ENCODE results near the gene GRID2. TPM values are rescaled to one million over a fixed set of nuclear protein-coding genes. Genes with fewer than 3 reads are reported as not detected.
A peak's percentile ranks its signal among the peaks of the same experiment; 100 is the strongest.
"Not testable (repeated sequence)": the region's sequence is repeated elsewhere in the genome, so short reads cannot be mapped to it uniquely, and the experiment has no call there.

GRID2 gene
- total RNA-seq, 4 donors from 2014 or later: 0.33 TPM; not detected in 3

- H3K9me3 ChIP-seq: no peaks in the 10 kb centered on the region
- H3K36me3 ChIP-seq: no peaks in the 10 kb centered on the region
- H3K4me1 ChIP-seq: peaks cover 2 to 8% of the 10 kb centered on the region in 2 donors
- no peak overlapping the region for H3K27ac ChIP-seq
- no peak overlapping the region for H3K4me3 ChIP-seq (replicated peaks in 1 of 3)
- no peak for DNase-seq
- WGBS, 2 donors: 80 to 86% methylated on average over 2 of the region's 2 CpGs
- TF ChIP-seq, protein P1, sequence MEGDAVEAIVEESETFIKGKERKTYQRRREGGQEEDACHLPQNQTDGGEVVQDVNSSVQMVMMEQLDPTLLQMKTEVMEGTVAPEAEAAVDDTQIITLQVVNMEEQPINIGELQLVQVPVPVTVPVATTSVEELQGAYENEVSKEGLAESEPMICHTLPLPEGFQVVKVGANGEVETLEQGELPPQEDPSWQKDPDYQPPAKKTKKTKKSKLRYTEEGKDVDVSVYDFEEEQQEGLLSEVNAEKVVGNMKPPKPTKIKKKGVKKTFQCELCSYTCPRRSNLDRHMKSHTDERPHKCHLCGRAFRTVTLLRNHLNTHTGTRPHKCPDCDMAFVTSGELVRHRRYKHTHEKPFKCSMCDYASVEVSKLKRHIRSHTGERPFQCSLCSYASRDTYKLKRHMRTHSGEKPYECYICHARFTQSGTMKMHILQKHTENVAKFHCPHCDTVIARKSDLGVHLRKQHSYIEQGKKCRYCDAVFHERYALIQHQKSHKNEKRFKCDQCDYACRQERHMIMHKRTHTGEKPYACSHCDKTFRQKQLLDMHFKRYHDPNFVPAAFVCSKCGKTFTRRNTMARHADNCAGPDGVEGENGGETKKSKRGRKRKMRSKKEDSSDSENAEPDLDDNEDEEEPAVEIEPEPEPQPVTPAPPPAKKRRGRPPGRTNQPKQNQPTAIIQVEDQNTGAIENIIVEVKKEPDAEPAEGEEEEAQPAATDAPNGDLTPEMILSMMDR (IDR thresholded peaks at IDR 0.05): peak in 3 of 6 experiments; percentile 20 to 34 (median 30)
- TF ChIP-seq POLR2A (IDR thresholded peaks at IDR 0.05): no peak
- intact Hi-C loops (cut with DNase I): no loop called here
- H3K27me3 ChIP-seq: no peaks in the 10 kb centered on the region
Observed at GRCh38 chr4:92270908-92271307, 32.9 kb upstream of the GRID2 start.

- H3K4me3 ChIP-seq (replicated peaks in 1 of 3); H3K36me3 ChIP-seq; DNase-seq; H3K27me3 ChIP-seq; intact Hi-C loops (cut with DNase I); H3K27ac ChIP-seq; H3K9me3 ChIP-seq; H3K4me1 ChIP-seq: not testable (repeated sequence)
- WGBS, 2 donors: 83 to 87% methylated on average over 4 of the region's 4 CpGs
Observed at GRCh38 chr4:92271551-92271950, 32.2 kb upstream of the GRID2 start.

DNA sequence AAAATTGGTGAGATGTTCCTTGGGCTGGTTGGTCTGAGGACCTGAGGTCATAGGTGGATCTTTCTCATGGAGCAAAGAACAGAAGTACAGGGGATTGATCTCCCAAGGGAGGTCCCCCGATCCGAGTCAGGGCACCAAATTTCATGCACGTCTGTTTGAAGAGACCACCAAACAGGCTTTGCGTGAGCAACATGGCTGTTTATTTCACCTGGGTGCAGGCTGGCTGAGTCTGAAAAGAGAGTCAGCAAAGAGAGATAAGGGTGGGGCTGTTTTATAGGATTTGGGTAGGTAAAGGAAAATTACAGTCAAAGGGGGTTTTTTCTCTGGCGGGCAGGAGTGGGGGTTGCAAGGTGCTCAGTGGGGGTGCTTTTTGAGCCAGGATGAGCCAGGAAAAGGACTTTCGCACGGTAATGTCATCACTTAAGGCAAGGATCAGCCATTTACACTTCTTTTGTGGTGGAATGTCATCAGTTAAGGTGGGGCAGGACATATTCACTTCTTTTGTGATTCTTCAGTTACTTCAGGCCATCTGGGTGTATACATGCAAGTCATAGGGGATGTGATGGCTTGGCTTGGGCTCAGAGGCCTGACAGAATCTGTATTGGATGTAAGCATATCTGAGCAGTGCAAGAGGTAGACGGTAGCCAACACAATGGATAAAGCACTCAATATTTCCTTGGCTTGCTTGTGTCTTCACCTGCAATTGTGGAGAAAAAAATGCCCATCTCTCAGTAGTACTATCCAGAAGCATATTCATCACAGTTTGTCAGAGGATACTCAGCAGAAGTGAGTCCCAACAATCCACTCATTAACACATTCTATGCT, 26.5 kb upstream of the GRID2 start:
- H3K27me3 ChIP-seq; H3K4me1 ChIP-seq; DNase-seq; H3K36me3 ChIP-seq; H3K27ac ChIP-seq; intact Hi-C loops (cut with DNase I); H3K4me3 ChIP-seq (replicated peaks in 1 of 3); H3K9me3 ChIP-seq: not testable (repeated sequence)
- WGBS, 2 donors: 89 to 91% methylated on average over 8 of the region's 8 CpGs

DNA sequence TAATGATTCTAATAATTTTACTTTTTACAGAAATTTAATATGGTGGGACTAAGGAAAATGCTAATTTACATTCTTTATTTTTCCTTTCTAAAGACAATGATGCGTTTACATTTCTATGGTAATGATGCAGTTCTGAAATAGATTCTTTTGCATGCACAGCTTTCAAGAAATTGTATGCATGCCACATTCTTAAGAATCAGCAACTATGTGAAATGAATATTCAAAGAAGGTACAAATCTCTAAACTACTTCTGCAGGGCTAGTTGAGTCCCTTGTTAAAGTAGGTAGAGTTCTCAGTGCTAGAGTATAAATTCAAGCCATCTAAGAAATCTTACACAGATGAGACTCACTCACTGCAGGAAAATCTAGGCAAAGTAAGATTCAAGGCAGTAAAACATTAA, 24.5 kb upstream of the GRID2 start:
- Histone ChIP-seq H3K4me3 (replicated peaks in 1 of 3) (no peak overlapping the region), H3K9me3 (no peaks in the 10 kb centered on the region), H3K36me3 (no peaks in the 10 kb centered on the region), H3K27me3 (no peaks in the 10 kb centered on the region), H3K27ac (no peak overlapping the region), H3K4me1 (no peaks in the 10 kb centered on the region)
- 89 to 97% methylated on average over 1 of the region's 1 CpG for WGBS, 2 donors
- TF ChIP-seq POLR2A (IDR thresholded peaks at IDR 0.05): no peak
- TF ChIP-seq, protein P1 (IDR thresholded peaks at IDR 0.05): no peak
- no peak for DNase-seq
- intact Hi-C loops (cut with DNase I): no loop called here

DNA sequence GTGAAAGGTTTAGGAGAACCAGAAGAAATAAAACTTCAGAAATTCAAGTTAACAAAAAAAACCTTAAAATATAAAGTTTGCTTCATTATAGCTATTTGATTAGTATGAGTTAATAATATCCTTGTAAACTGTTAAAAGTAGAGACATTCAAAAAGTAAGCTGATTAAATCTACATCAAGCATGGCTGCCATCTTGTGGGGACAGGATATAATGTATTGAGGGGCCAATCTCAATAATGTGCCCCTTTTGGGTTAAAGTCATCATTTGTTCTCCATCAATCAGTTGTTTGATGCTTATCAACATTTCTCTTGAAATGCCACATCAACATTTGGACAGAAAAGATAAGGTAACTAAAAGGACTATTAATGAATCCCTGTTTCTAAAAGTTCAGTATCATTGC, 4.6 kb upstream of the GRID2 start:
- H3K36me3 ChIP-seq: no peaks in the 10 kb centered on the region
- peaks cover 0 to 7% of the 10 kb centered on the region in 2 donors for H3K4me1 ChIP-seq
- TF ChIP-seq, protein P1 (IDR thresholded peaks at IDR 0.05): no peak
- TF ChIP-seq POLR2A (IDR thresholded peaks at IDR 0.05): no peak
- H3K9me3 ChIP-seq: no peaks in the 10 kb centered on the region
- no peak overlapping the region for H3K4me3 ChIP-seq (replicated peaks in 1 of 3)
- intact Hi-C loops (cut with DNase I): no loop called here
- no peak for DNase-seq
- H3K27me3 ChIP-seq: peaks cover 5% of the 10 kb centered on the region
- H3K27ac ChIP-seq: no peak overlapping the region

- TF ChIP-seq POLR2A (IDR thresholded peaks at IDR 0.05): no peak
- TF ChIP-seq, protein P1 (IDR thresholded peaks at IDR 0.05): no peak
- Histone ChIP-seq H3K36me3 (no peaks in the 10 kb centered on the region), H3K9me3 (no peaks in the 10 kb centered on the region), H3K27me3 (peaks cover 10% of the 10 kb centered on the region), H3K4me1 (peaks cover 17 to 25% of the 10 kb centered on the region in 2 donors), H3K27ac (no peak overlapping the region), H3K4me3 (replicated peaks in 1 of 3) (no peak overlapping the region)
- WGBS, 2 donors: 0 to 1% methylated on average over 18 to 22 of the region's 22 CpGs
- intact Hi-C loops (cut with DNase I): no loop called here
- DNase-seq: no peak
Observed at GRCh38 chr4:92304121-92304520, 355 bp downstream of the GRID2 start.

All from thyroid gland (tissue), 4 donors.